Lower leg skin (tissue), 3 donors: Measurements from ENCODE around the gene TNFRSF6B.

Experiments
- CTCF ChIP-seq, 3 donors: fragments of 450-650 bp; IDR thresholded peaks; one replicate each; pipeline ENCODE4 v1.5.1; 2016; ENCODE audit warnings: antibody characterized with exemption in 3 of 3, mild to moderate bottlenecking in 3 of 3, moderate library complexity in 2 of 3
- POLR2A ChIP-seq, 2 donors: fragments of 450-650 bp; IDR thresholded peaks; one replicate each; pipeline ENCODE4 v1.6.1; 2016 to 2017; ENCODE audit warnings: antibody characterized with exemption in 2 of 2, mild to moderate bottlenecking in 1 of 2, moderate library complexity in 1 of 2

- TF ChIP-seq CTCF (IDR thresholded peaks at IDR 0.05), result no peak
- TF ChIP-seq POLR2A (IDR thresholded peaks at IDR 0.05), result no peak
Measured at GRCh38 chr20:63739130-63740069, 42.9 kb downstream of the TNFRSF6B start, which contains the start of gene SLC2A4RG.
